DMS53 treated with DMSO at 0.1 percent for 48 hours (cell line): ENCODE data around the gene PGAM2.
A peak's percentile ranks its signal among the peaks of the same experiment; 100 is the strongest.
"Not testable (repeated sequence)": the region's sequence is repeated elsewhere in the genome, so short reads cannot be mapped to it uniquely, and the experiment has no call there.

Experiments
- DNase-seq: peaks from one replicate; lab custom pipeline; 2025; ENCODE audit not compliant: unreplicated experiment; lab: John Stamatoyannopoulos, UW

Gene PGAM2

DNA sequence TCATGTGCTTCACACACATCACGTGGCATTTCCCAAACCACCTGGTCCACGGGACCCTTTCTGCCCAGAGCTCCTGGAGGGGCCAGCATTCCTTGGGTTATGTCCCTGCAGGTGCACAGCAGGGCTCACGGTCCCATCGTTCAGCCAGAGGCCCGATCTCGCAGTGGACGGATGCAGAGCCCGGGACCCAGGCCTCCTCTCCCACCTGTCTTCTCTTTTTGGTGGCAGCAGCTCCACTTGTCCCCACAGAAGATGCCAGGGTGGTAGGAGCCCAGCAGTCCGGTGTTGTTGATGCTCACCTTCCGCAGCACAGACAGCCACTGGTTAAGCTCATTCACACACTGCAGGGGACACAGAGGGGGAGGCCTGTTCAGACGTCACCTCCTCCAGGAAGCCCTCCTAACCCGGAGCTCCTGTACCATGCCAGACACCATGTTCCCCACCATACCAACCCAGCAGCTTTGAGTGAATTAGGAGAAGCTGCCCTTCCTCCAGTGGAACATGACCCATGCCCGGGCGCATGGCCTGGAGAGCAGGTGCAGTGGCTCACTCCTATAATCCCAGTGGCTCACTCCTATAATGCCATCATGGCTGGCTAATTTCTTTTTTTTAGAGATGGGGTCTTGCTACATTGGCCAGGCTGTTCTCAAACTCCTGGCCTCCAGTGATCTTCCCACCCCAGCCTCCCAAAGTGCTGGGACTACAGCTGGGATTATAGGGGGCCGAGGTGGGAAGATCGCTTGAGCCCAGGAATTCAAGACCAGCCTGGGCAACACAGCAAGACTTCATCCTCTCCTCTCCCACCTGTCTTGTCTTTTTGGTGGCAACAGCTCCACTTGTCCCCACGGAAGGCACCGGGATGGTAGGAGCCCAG is 31.2 kb downstream of the PGAM2 start:
- not testable (repeated sequence) for DNase-seq

DNA sequence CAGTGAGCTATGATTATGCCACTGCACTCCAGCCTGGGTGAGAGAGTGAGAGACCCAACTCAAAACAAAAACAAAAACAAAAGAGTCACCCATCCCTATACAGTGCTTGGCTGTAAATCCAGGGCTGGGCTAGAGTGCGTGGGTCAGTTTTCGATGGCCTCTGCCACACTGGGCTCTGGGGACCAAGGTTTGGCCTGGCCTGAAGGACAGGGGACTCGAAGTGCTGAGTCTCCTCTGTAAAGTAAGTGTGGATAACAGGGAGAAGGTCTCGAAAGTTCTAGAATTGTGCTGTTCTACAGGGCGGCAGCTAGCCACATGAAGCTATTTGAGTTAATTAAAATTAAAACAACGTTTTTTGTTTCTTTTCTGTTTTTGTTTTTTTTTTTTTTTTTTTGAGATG is 33.3 kb downstream of the PGAM2 start:
- not testable (repeated sequence) for DNase-seq

DNA sequence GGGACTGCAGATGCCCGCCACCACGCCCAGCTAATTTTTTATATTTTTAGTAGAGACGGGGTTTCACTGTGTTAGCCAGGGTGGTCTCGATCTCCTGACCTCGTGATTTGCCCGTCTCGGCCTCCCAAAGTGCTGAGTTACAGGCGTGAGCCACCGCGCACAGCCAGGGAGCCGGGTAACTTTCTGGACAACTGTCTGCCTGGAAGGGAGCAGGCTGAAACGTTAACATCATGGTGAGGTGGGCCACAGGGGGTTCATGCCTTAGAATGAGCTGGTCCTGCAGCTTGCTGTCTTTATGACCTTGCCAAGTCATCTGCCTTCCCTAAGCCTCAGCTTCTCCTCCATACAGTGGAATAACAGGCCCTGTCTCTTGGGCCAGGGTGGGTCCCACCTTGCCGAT is 34.0 kb downstream of the PGAM2 start:
- DNase-seq: not testable (repeated sequence)

DNA sequence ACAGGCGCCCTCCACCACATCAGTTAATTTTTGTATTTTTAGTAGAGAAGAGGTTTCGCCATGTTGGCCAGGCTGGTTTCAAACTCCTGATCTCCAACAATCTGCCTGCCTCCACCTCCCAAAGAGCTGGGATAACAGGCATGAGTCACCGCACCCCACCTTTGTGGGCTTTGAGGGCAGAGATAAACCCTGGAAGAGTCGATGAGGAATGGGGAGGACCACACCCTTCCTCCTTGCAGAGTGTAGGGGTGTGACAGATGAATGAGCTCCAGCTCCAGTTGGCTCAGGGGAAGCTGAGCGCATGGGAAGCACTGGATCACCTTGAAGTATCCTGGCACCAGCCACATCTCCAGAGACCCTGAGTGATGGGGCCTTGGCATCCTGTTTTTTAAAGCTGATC is 35.3 kb downstream of the PGAM2 start:
- not testable (repeated sequence) for DNase-seq

DNA sequence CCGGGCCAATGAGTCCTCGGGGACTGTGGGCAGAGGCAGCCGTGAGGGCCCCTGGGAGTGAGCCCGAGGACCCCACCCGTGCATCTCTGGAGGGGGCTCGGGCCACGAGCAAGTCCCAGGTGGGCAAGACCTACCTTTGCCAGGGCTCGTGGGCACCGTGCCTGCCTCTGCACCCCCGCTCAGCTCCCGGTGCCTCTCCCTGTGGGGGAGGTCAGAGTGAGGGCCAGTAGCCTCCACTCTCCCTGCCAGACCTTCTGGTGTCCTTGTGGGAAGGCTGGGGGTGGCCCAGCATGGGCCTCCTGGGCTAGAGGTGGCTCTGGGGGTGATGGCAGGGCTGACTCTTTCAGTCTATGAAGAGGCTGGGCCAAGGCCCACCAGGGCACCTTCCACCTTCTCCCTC is 35.9 kb downstream of the PGAM2 start:
- not testable (repeated sequence) for DNase-seq

DNA sequence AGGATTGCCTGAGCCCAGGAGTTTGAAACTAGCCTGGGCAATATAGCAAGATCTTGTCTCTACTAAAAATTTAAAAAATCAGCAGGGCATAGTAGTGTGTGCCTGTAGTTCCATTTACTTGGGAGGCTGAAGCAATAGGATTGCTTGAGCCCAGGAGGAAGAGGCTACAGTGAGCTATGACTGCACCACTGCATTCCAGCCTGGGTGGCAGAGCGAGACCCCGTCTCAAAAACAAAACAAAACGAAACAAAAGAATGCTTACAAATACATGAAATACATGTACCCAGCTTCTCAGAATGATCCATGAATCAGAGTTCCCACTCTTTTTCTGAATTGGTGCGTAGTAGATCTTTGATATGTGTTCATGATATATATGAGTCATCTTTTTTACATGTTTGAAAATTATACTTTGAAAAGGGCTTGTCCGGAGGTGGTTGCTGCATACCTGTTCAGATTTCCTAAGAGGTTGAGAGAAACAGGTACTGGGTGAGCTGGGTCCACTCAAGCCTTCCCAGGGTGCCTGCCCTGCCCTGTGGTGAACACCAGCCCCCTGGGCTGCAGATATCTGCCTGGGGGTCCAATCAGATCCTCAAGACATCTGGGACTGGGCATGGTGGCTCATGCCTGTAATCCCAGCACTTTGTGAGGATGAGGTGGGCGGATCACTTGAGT is 42.4 kb downstream of the PGAM2 start:
- not testable (repeated sequence) for DNase-seq

DNA sequence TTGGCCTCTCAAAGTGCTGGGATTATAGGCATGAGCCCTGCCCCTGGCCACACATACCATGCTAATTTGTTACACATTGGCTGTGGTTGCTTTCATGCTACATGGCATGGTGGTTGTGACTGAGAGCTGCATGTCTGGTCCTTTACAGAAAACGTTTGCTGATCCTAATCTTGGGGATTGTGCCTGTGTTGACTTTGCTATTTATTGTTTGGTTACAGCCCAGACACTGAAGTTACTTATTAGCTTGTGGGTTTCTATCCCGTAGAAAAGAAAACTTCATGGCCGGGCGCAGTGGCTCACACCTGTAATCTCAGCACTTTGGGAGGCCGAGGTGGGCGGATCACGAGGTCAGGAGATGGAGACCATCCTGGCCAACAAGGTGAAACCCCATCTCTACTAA is 43.3 kb downstream of the PGAM2 start:
- DNase-seq: not testable (repeated sequence)

DNA sequence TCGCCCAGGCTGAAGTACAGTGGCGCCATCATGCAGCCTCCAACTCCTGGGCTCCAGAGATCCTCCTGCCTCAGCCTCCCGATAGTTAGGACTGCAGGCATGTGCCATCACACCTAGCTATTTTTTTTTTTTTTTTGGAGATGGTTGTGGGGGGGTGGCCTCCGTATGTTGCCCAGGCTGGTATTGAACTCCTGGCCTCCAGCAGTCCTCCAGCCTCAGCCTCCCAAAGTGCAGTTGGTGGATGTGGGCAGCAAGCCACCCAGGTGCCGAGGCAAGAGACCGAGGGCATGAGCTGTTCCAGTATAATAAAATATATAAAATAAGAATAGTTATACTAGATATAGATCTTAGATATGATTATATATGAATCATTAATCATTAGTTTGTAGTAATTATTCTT is 45.5 kb downstream of the PGAM2 start:
- not testable (repeated sequence) for DNase-seq

DNA sequence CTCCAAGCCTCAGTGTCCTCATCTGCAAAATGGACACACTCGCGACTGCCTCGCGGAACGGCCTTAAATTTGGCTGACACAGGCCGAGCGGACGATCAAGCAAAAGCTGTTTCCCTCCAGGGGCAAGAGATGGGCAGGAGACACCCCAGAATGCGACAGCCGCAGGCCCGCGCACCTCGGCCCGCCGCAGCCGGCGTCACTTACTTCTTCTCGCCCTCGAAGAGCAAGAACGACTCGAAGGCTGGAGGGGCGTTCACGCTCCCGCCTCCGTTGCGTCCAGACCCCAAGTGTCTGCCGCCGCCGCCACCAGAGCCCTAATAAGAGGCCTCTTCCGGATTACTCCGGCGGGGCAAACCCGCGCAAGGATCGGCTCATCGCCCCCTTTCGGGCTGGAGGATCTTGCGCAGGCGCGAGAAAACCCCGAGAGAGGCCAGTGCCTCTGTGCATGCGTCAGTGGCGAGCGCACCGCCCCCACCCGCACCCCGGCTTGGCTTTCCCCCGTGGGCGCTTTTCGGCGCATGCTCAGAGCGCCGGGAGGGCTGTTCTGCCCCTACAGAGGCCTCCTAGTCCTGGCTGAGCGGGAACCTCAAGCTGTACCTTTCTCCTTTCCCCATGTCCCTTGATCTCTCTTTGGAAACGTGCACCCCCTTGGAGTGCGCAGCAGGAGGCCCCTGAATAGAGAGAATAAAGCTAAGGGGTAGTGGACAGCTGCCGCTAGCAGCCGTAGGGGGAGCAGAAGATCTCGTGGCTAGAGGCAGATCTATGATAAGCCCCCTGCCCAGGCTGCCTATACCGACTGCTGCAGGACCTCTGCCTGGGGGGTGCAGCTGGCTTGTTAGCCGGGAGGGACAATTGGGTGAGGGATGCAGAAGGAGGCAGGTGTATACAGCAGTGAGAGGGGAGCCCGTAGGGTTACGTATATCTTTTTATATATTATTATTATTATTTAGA is 46.2 kb downstream of the PGAM2 start:
- peak; percentile 88 for DNase-seq

DNA sequence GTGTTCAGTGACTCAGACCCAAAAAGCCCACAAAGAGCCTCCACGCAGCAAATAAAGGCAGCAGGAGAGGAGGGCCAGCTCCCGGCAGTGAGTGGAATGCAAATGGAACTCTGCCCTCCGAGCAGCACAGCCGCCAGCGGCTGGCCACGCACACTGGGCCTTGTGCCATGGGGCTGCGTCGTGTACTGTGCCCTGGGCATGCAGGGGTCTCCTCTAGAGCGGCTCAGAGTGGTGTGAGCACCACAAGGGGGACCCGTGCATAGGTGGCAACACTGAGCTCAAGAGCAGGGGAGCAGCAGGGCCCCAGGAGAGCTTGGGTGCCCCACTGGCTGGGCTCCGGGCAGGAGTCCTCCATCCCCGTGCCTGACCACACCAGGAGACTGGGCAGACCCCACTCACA is 50.3 kb downstream of the PGAM2 start:
- DNase-seq: not testable (repeated sequence)
